Measurements from ENCODE around the gene CSRNP3.

DNA sequence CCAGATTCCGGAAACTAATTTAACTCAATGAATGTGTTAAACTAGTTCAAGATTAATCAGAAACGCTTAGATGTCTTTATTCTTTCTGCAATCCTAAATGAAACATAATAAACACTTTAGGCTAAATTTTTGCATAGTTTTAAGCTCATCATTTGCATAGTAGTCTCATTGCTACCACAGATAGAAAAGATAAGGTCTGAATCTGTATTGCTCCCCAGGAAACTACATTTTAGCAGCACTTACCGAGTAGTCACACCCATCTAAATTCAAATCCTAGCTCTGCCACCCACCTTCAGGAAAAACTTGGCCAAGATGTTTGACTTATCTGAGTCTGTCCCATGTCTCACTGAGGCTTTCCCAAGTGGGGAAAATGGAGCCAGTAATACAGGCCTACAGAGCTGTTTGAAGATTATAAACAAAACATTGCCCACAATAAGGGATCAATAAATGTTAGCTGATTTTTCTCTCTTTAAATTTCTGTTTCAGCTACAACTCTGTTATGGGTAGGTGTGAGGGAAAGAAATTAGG, 237.5 kb downstream of the CSRNP3 start:
- TF ChIP-seq, protein P1, sequence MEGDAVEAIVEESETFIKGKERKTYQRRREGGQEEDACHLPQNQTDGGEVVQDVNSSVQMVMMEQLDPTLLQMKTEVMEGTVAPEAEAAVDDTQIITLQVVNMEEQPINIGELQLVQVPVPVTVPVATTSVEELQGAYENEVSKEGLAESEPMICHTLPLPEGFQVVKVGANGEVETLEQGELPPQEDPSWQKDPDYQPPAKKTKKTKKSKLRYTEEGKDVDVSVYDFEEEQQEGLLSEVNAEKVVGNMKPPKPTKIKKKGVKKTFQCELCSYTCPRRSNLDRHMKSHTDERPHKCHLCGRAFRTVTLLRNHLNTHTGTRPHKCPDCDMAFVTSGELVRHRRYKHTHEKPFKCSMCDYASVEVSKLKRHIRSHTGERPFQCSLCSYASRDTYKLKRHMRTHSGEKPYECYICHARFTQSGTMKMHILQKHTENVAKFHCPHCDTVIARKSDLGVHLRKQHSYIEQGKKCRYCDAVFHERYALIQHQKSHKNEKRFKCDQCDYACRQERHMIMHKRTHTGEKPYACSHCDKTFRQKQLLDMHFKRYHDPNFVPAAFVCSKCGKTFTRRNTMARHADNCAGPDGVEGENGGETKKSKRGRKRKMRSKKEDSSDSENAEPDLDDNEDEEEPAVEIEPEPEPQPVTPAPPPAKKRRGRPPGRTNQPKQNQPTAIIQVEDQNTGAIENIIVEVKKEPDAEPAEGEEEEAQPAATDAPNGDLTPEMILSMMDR (IDR thresholded peaks at IDR 0.05; ENCODE audit: poor library complexity) = no peak
- TF ChIP-seq EZH2 (IDR thresholded peaks at IDR 0.05; ENCODE audit: borderline replicate concordance) (no peak), EZH2phosphoT487 (IDR thresholded peaks at IDR 0.05; ENCODE audit: low read depth, severe bottlenecking, unreplicated experiment) (no peak)

Data from hepatocyte (in vitro differentiated cells).